GM19467 (cell line): ENCODE measurements around the gene AACS.
"Not testable (repeated sequence)": the region's sequence is repeated elsewhere in the genome, so short reads cannot be mapped to it uniquely, and the experiment has no call there.

ENCODE experiments used
- ATAC-seq: cut with Tn5 transposase; IDR thresholded peaks from one replicate; pipeline ENCODE4 v1.9.1; 2021; ENCODE audit warnings: mild to moderate bottlenecking, moderate library complexity; ENCODE audit not compliant: unreplicated experiment

AACS gene

GRCh38 chr12:125120566-125120965 lies 55.3 kb downstream of the AACS start:
- no peak for ATAC-seq

DNA sequence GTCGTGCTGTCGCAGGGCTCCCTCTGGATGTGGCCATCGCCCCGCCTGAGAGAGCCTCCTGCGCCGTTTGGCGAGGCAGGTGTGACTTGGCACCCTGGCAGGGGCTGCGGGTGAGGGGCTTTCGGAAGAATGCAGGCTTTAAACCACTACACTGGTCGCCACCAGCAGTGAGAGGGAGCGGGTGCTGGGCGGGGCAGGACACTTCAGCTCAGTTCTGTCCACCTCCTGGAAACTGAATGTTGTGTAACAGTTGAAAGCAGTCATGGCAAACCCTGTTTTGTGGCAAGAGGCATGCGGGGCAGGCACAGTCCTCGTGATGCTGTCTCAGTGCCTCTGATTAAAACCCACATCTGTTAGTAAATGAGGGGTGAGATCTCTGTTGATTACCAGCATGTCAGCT lies 55.9 kb downstream of the AACS start:
- ATAC-seq, result no peak

DNA sequence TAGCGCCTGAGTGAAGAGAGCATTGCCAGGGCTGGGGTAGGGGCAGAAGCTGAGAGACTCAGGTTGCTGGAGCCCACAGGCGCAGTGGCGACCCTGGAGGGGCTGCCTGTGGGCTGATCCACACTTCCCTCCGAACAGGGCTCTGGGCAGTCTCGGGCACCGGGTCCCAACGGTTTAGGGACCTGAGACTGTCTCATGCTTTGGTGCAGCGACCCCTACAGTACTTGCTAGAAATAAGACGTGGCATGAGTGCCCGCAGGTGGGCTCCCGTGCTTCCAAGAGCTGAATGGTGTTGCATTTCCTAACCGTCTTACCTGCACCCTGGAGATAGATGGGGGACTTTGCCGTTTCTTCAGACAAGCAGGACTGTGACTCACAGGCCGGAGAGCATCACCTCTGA lies 57.4 kb downstream of the AACS start:
- ATAC-seq, result no peak

- ATAC-seq, result no peak
These were observed 59.2 kb downstream of the AACS start for GRCh38 chr12:125124320-125124966.

DNA sequence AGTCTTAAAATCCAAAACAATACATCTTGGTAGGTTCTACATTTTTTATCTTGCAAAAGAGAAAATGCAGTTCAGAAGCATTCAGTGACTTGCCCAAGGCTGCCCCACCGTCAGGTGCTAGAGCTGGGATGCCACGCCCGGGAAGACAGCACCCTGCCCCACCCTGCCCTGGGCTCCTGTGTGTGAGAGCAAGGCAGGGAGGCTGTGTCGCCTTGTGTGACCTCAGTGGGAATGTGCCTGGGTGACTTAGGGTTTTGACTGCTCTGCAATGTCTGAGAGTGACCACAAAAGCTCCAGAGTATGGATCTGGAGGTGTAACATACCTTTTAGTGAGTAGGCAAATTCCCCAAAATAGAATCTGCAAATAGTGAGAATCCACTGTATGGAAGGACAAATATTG lies 60.0 kb downstream of the AACS start:
- no peak for ATAC-seq

- ATAC-seq, result no peak
These were observed 63.4 kb downstream of the AACS start for GRCh38 chr12:125128439-125129178.

DNA sequence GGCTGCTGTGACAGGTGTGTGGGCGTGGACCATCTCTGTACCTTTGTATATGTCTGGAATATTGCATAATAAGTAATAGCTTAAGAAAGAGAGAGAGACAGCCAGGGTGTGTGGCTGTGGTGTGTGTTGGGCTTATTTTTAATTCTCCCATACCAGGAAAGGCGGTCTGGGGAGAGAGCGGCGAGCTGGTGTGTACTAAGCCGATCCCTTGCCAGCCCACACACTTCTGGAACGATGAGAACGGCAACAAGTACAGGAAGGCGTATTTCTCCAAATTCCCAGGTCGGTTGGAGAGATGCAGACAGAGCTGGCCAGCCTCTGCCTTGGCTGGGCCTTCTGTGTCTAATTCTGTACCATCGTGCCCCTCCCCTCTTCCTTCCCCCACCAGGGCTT lies 63.9 kb downstream of the AACS start:
- no peak for ATAC-seq

GRCh38 chr12:125129591-125130255 lies 64.5 kb downstream of the AACS start:
- ATAC-seq, result no peak

- ATAC-seq, result no peak
These were observed 66.7 kb downstream of the AACS start for GRCh38 chr12:125131958-125132357.

DNA sequence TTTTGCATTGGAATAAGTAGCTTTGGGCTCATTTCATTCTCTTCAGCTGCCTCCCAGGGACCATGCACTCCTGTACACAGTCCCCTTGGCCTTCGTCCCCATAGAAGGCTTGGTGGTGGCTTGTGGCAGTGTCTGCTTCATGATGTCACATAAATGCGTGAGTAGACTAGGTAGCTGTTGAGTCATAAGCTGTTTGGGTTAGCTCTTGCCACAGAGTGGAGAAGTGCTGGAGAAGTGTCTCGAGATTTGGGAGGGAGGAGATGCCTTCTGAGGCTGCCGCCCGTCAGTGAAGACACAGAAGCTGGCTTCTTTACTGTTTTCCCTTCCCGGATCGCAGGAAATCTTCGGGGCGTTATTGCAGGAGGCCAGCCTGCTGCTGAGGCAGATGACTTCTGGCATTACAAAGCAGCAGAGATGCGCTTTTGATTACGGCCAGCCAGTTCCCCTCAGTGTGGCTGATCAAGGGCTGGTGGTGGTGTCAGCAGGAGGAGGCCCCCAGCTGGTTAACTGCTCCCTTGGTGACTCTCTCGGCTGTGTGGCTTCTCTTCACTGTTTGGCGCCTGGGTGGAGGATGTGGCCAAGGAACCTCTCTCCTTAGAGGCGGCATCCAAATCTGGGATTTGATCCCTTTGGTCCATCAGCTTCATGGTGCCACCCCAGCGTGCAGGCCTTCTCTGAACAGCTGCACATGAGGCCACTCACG lies 67.6 kb downstream of the AACS start:
- no peak for ATAC-seq

DNA sequence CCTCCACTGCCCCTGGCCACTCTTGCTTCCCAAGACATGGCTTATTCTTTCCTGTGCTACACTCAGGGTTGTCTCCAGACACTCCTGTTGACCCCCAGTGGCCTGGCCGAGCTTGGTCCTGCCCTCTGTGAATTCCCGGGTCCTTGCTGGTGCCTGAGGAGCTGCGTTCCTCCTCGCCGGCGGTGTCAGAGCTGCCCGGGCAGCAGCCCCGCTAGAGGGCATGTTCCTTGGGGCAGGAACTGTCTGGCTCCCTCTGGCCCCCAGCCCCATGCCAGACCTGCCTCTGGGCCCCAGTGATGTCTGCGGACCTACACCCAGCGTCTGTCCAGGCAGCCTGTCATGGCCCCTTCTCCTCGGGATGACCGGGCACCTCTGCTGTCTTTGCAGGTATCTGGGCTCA lies 68.4 kb downstream of the AACS start:
- no peak for ATAC-seq

GRCh38 chr12:125134576-125134975 lies 69.3 kb downstream of the AACS start:
- ATAC-seq, result no peak

DNA sequence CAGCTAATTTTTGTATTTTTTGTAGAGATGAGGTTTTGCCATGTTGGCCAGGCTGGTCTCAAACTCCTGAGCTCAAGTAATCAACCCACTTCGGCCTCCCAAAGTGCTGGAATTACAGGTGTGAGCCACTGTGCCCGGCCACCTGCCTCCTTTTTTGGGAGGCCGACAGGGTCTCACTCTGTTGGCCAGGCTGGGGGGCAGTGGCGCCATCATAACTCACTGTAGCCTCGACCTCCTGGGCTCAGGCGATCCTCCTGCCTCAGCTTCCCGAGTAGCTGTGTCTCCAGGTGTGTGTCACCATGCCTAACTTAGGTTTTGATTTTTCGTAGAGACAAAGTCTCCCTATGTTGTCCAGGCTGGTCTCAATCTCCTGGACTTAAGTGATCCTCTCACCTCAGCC lies 70.7 kb downstream of the AACS start:
- no peak for ATAC-seq

GRCh38 chr12:125136702-125137101 lies 71.5 kb downstream of the AACS start:
- ATAC-seq, result no peak

GRCh38 chr12:125137766-125138344 lies 72.6 kb downstream of the AACS start:
- no peak for ATAC-seq

DNA sequence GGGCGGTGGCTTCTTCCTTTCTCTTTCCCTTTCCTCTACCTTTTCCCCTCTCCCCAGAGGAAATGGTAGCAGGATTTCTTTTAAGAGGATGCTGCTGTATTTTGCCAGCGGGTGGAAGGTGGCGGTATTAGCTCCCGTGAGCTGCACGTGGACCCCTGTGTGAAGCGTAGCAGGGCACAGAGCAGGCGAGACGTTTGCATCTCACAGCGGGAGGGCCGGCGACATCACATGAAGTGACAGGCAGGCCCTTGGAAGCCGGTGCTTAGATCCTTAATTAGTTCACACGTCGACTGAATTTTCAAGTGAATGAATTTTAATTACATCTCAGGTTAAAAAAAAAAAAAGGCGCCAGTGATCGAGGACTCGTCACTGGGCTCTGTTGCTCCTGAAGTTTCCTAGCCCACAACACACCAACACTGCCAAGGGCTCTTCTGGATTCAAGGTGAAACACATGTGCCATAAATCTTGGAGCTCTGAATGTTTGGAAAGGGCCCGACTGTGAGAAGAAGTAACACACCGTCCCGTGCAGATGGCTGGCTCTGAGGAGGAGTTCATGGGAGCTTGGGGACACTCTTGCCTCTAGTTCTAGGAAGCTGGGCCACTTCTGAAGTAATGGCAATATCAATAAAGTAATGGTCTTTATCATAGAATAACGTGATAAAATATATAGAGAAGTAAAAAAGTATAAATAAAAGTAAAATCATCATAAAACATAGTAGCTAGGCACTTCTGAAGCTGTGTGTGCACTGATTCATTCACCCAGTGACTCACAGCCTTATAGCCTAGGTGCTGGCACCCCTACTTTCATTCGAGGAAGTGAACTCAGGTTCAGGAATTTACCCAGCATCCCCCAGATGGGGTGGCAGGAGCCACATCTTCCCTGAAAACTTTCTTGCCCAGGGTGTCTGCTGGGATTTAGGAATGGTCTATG lies 75.3 kb downstream of the AACS start:
- no peak for ATAC-seq

GRCh38 chr12:125141210-125141573 lies 76.0 kb downstream of the AACS start:
- ATAC-seq, result not testable (repeated sequence)

DNA sequence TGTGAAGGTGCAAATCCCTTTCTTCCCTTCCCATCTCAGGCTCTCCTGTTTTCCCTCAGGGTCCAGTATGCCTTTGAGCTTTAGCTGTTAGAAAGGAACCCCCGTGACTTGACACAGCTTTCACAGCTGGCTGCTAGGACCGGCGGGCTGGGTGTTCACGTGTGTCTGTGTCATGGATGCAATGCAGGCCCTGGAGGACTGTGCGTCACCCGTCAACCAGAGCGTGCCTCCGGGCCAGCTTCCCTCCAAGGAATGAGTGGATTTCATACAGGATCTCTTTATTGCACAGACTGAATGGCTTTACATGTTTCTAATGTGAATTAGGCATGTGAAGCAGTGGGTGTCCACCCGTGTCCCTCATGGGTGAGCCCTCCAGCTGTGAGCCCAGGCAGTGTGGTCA lies 77.4 kb downstream of the AACS start:
- ATAC-seq, result no peak

DNA sequence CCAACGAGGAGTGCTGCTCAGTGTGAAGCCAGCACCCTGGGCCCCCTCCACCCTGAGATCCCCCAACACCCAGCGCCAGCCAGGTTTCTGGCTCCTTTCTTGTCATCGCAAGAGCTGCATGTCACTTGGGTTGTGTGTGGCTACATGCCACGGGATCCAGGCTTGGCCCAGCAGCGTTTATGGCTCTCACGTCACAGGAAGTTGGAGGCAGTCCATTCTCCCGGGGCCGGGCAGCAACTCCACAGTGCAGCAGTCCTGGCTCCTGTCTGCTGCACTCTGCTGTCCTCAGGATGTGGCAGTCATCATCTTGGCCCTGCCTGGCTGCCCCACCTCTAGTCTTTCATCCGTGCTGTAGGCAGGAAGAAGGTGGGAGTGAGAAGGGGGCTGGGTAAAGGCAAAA lies 78.3 kb downstream of the AACS start:
- ATAC-seq, result no peak

- ATAC-seq, result no peak
These were observed 80.0 kb downstream of the AACS start for GRCh38 chr12:125145196-125145595.
